Mesenchymal stem cell (in vitro differentiated cells and primary cell): ENCODE results near the gene COL4A2.

ENCODE experiments used
- DNase-seq: peaks from one replicate; pipeline ENCODE4 v3.0.0-alpha.2; 2013
- H2AFZ ChIP-seq: one replicate; pipeline ENCODE4 v1.6.1; 2013; ENCODE audit warnings: low read depth, mild to moderate bottlenecking, control low read depth, inconsistent platforms, low read length, moderate library complexity
- H2AK5ac ChIP-seq: 2 replicates; pipeline ENCODE4 v1.6.1; 2013; ENCODE audit warnings: low read length, moderate library complexity, mild to moderate bottlenecking, inconsistent platforms; ENCODE audit not compliant: severe bottlenecking
- H2BK120ac ChIP-seq: one replicate; pipeline ENCODE4 v1.6.1; 2013; ENCODE audit warnings: low read depth, mild to moderate bottlenecking, inconsistent platforms, low read length, moderate library complexity
- H2BK12ac ChIP-seq, 2 experiments: one replicate each; pipeline ENCODE4 v1.6.1; 2013; ENCODE audit warnings: inconsistent platforms in 2 of 2, low read length in 2 of 2, mild to moderate bottlenecking in 2 of 2, moderate library complexity in 2 of 2, control low read depth in 1 of 2
- H2BK15ac ChIP-seq: one replicate; pipeline ENCODE4 v1.6.1; 2013; ENCODE audit warnings: mild to moderate bottlenecking, low read depth, inconsistent platforms; ENCODE audit not compliant: poor library complexity, severe bottlenecking
- H2BK5ac ChIP-seq: 2 replicates; pipeline ENCODE4 v1.6.1; 2013; ENCODE audit warnings: low read depth, mild to moderate bottlenecking, low read length, control low read depth, inconsistent platforms; ENCODE audit not compliant: poor library complexity, severe bottlenecking
- H3K14ac ChIP-seq, 2 experiments: one replicate each; pipeline ENCODE4 v1.6.1; 2013; ENCODE audit warnings: inconsistent platforms in 2 of 2, low read length in 2 of 2, control low read depth in 1 of 2, mild to moderate bottlenecking in 1 of 2, moderate library complexity in 1 of 2
- H3K18ac ChIP-seq, 2 experiments: one replicate each; pipeline ENCODE4 v1.6.1; 2013; ENCODE audit warnings: inconsistent platforms in 2 of 2, low read length in 2 of 2, control low read depth in 1 of 2, low read depth in 1 of 2, mild to moderate bottlenecking in 1 of 2
- H3K23ac ChIP-seq, 2 experiments: one replicate each; pipeline ENCODE4 v1.6.1; 2013; ENCODE audit warnings: inconsistent platforms in 2 of 2, low read length in 2 of 2, mild to moderate bottlenecking in 2 of 2, moderate library complexity in 2 of 2, control low read depth in 1 of 2
- H3K27ac ChIP-seq: 2 replicates; pipeline ENCODE4 v1.5.1; 2013; ENCODE audit warnings: mild to moderate bottlenecking, moderate library complexity, low read length, control low read depth, inconsistent platforms; ENCODE audit not compliant: poor library complexity, severe bottlenecking
- H3K27me3 ChIP-seq, 2 experiments: 2 replicates each; pipeline versions ENCODE4 v1.6.1 to v1.7.0; 2013; ENCODE audit warnings: low read length in 2 of 2, mild to moderate bottlenecking in 2 of 2, moderate library complexity in 2 of 2, control low read depth in 1 of 2, inconsistent platforms in 1 of 2; ENCODE audit not compliant: control insufficient read depth in 1 of 2, insufficient read depth in 1 of 2
- H3K36me3 ChIP-seq, 2 experiments: 2 replicates each; pipeline versions ENCODE4 v1.6.1 to v1.7.0; 2013; ENCODE audit warnings: low read length in 2 of 2, control low read depth in 1 of 2, inconsistent platforms in 1 of 2, low read depth in 1 of 2, mild to moderate bottlenecking in 1 of 2; ENCODE audit not compliant: insufficient read depth in 2 of 2, control insufficient read depth in 1 of 2
- H3K4ac ChIP-seq, 2 experiments: one replicate each; pipeline ENCODE4 v1.6.1; 2013; ENCODE audit warnings: inconsistent platforms in 2 of 2, low read length in 2 of 2, mild to moderate bottlenecking in 2 of 2, moderate library complexity in 2 of 2, control low read depth in 1 of 2, low read depth in 1 of 2
- H3K4me1 ChIP-seq: 2 replicates; pipeline ENCODE4 v1.6.1; 2013; ENCODE audit warnings: low read depth, low read length, control low read depth; ENCODE audit not compliant: control insufficient read depth, insufficient read depth
- H3K4me2 ChIP-seq: 2 replicates; pipeline ENCODE4 v1.6.1; 2013; ENCODE audit warnings: low read length, mild to moderate bottlenecking, inconsistent platforms; ENCODE audit not compliant: poor library complexity, severe bottlenecking
- H3K4me3 ChIP-seq, 2 experiments: 2 replicates each; pipeline versions ENCODE4 v1.5.1 to v1.7.0; 2013; ENCODE audit warnings: low read length in 2 of 2, mild to moderate bottlenecking in 2 of 2, control low read depth in 1 of 2, low read depth in 1 of 2; ENCODE audit not compliant: insufficient read depth in 1 of 2
- H3K79me1 ChIP-seq: replicated peaks from 2 replicates; pipeline ENCODE4 v1.6.1; 2013; ENCODE audit warnings: mild to moderate bottlenecking, control low read depth, low read length, inconsistent platforms; ENCODE audit not compliant: poor library complexity, severe bottlenecking
- H3K9ac ChIP-seq: 2 replicates; pipeline ENCODE4 v1.7.0; 2013; ENCODE audit warnings: mild to moderate bottlenecking, low read length, moderate library complexity
- H3K9me3 ChIP-seq: 2 replicates; pipeline ENCODE4 v1.7.0; 2013; ENCODE audit warnings: mild to moderate bottlenecking, low read length; ENCODE audit not compliant: control insufficient read depth
- H4K8ac ChIP-seq: one replicate; pipeline ENCODE4 v1.6.1; 2013; ENCODE audit warnings: inconsistent platforms, mild to moderate bottlenecking, low read length, moderate library complexity
- H4K91ac ChIP-seq: one replicate; pipeline ENCODE4 v1.6.1; 2013; ENCODE audit warnings: mild to moderate bottlenecking, low read length, inconsistent platforms
- WGBS: methylation state at CpG from one replicate; pipeline ENCODE4 v1.1.7; 2013; ENCODE audit warnings: mixed read lengths; 5-methylcytosine and 5-hydroxymethylcytosine counted together

Gene COL4A2

GRCh38 chr13:110286833-110287819 is 20.0 kb upstream of the COL4A2 start:
- H3K79me1 ChIP-seq: peaks cover 26% of the 10 kb centered on the region
- no peak overlapping the region for H2BK5ac ChIP-seq
- H3K27me3 ChIP-seq: no peaks in the 10 kb centered on the region
- H2BK15ac ChIP-seq: no peak overlapping the region
- H3K4me1 ChIP-seq: peaks cover 14% of the 10 kb centered on the region
- peaks cover 5% of the 10 kb centered on the region for H3K9me3 ChIP-seq
- H3K36me3 ChIP-seq: peaks cover 0 to 68% of the 10 kb centered on the region in 2 experiments
- no peak overlapping the region for H3K9ac ChIP-seq
- no peak overlapping the region for H3K27ac ChIP-seq
- no peak overlapping the region for H3K4ac ChIP-seq
- H4K91ac ChIP-seq: no peak overlapping the region
- no peak overlapping the region for H4K8ac ChIP-seq
- no peak overlapping the region for H2AFZ ChIP-seq
- H2BK12ac ChIP-seq: no peak overlapping the region
- H3K14ac ChIP-seq: no peak overlapping the region
- no peak overlapping the region for H3K18ac ChIP-seq
- no peak overlapping the region for H3K23ac ChIP-seq
- DNase-seq: no peak
- no peak overlapping the region for H3K4me2 ChIP-seq
- 92% methylated on average over 21 of the region's 21 CpGs for WGBS
- H2BK120ac ChIP-seq: no peak overlapping the region
- no peak overlapping the region for H3K4me3 ChIP-seq
- H2AK5ac ChIP-seq: no peak overlapping the region

- Histone ChIP-seq H2BK5ac (no peak overlapping the region), H2BK15ac (no peak overlapping the region), H3K18ac (no peak overlapping the region), H3K4me3 (no peak overlapping the region), H3K14ac (no peak overlapping the region), H3K36me3 (peaks cover 0 to 63% of the 10 kb centered on the region in 2 experiments), H3K4me2 (no peak overlapping the region), H4K8ac (no peak overlapping the region), H3K23ac (no peak overlapping the region), H2BK120ac (no peak overlapping the region), H3K27me3 (no peaks in the 10 kb centered on the region), H3K79me1 (peaks cover 23% of the 10 kb centered on the region), H2AFZ (no peak overlapping the region), H2AK5ac (no peak overlapping the region), H3K4ac (no peak overlapping the region), H2BK12ac (no peak overlapping the region), H3K9ac (no peak overlapping the region), H4K91ac (no peak overlapping the region), H3K27ac (no peak overlapping the region), H3K4me1 (peaks cover 6% of the 10 kb centered on the region), H3K9me3 (peaks cover 5% of the 10 kb centered on the region)
- no peak for DNase-seq
- 97% methylated on average over 9 of the region's 9 CpGs for WGBS
Measured at GRCh38 chr13:110289174-110289573, 17.9 kb upstream of the COL4A2 start.

- Histone ChIP-seq H3K27ac (no peak overlapping the region), H4K8ac (no peak overlapping the region), H3K9me3 (peaks cover 5% of the 10 kb centered on the region), H3K4me1 (peaks cover 6% of the 10 kb centered on the region), H2AK5ac (no peak overlapping the region), H2BK12ac (no peak overlapping the region), H3K4me2 (no peak overlapping the region), H3K9ac (no peak overlapping the region), H3K36me3 (peaks cover 0 to 64% of the 10 kb centered on the region in 2 experiments), H2BK5ac (no peak overlapping the region), H3K27me3 (no peaks in the 10 kb centered on the region), H3K4me3 (no peak overlapping the region), H3K79me1 (peaks cover 23% of the 10 kb centered on the region), H3K23ac (no peak overlapping the region), H3K18ac (no peak overlapping the region), H3K14ac (no peak overlapping the region), H4K91ac (no peak overlapping the region), H2BK120ac (no peak overlapping the region), H2AFZ (no peak overlapping the region), H2BK15ac (no peak overlapping the region), H3K4ac (no peak overlapping the region)
- no peak for DNase-seq
- 95% methylated on average over 11 of the region's 11 CpGs for WGBS
Measured at GRCh38 chr13:110289661-110290060, 17.4 kb upstream of the COL4A2 start.

- H4K91ac ChIP-seq: no peak overlapping the region
- DNase-seq: no peak
- no peak overlapping the region for H3K23ac ChIP-seq
- H3K79me1 ChIP-seq: peaks cover 22% of the 10 kb centered on the region
- no peak overlapping the region for H3K4ac ChIP-seq
- H2BK120ac ChIP-seq: no peak overlapping the region
- H3K9me3 ChIP-seq: peaks cover 5% of the 10 kb centered on the region
- H2BK5ac ChIP-seq: no peak overlapping the region
- no peak overlapping the region for H2AK5ac ChIP-seq
- H3K14ac ChIP-seq: no peak overlapping the region
- WGBS: 96% methylated on average over 10 of the region's 10 CpGs
- H2AFZ ChIP-seq: no peak overlapping the region
- no peak overlapping the region for H3K9ac ChIP-seq
- no peak overlapping the region for H4K8ac ChIP-seq
- H3K4me1 ChIP-seq: peaks cover 4% of the 10 kb centered on the region
- no peaks in the 10 kb centered on the region for H3K27me3 ChIP-seq
- peaks cover 0 to 62% of the 10 kb centered on the region in 2 experiments for H3K36me3 ChIP-seq
- H3K4me3 ChIP-seq: no peak overlapping the region
- H3K27ac ChIP-seq: no peak overlapping the region
- no peak overlapping the region for H3K4me2 ChIP-seq
- H2BK12ac ChIP-seq: no peak overlapping the region
- H3K18ac ChIP-seq: no peak overlapping the region
- no peak overlapping the region for H2BK15ac ChIP-seq
Measured at GRCh38 chr13:110290153-110290552, 16.9 kb upstream of the COL4A2 start.
